Stimulated activated CD8-positive, alpha-beta memory T cell treated with anti-CD3 and anti-CD28 coated beads, Interleukin-15, amount 100 ng/mL, for 24 hours (primary cell): ENCODE data around the gene CFAP97.
"Not testable (repeated sequence)": the region's sequence is repeated elsewhere in the genome, so short reads cannot be mapped to it uniquely, and the experiment has no call there.

Experiments
- DNase-seq: peaks from one replicate; pipeline ENCODE4 v3.0.0-alpha.2; 2020; ENCODE audit warnings: low read depth

CFAP97 gene

DNA sequence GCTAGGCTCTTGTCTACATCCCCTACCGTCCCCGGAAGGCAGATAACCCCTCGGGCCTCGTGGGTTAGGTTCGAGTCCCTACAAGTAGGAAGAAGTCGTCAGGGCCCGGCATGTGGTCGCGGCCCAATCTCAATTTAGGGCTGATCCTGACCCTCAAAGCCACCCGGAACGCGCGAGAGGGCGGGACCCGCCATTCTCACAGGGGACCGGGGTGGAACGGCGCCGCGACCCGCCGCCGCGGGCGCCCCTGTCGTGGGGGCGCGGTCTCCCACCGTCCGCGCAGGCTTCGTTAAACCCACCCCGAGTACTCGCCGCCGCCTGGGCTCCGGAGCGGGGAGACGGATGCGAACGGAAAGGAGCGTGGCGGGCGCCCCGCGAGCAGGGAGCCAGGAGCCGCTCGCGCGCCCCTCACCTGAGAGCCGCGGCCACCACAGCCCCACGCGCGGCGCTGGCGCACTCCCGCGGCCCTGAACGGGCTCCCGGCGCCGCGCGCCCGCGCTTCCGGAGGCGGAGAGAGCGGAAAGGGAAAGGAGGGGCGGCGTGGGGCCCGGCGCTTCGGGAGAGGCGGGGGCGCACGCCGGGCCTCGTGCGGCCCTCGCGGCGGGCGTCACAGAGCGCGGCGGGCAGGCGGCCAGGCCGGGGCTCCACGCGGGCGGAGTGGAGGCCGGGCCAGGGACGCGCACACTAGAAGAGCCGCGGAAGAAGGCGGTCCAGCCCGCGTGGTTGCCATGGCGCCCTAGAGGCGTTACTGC, at the start of gene CFAP97:
Gene CFAP97 (minus strand): TSS at position 515 of the 752 bp plus-strand sequence. CDS start 12,804 bp downstream, outside the sequence.
- peak; percentile 60 for DNase-seq

DNA sequence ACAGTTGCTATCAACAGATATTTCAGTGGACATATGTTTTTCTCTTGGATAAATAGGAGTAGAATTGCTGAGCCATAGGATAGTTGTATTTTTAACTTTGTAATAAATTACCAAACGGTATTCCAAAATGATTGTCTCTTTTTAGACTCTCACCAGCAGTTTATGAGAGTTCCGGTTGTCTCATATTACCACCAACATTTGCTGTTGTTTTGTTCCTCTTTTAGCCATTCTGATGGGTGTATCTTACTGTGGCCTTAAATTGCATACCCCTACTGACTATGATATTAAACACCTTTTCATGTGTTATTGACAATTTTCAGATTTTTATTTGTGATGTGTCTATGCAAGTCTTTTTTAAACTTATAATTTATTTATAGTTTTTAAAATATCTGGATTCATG, 45.3 kb upstream of the CFAP97 start:
- DNase-seq, result no peak

DNA sequence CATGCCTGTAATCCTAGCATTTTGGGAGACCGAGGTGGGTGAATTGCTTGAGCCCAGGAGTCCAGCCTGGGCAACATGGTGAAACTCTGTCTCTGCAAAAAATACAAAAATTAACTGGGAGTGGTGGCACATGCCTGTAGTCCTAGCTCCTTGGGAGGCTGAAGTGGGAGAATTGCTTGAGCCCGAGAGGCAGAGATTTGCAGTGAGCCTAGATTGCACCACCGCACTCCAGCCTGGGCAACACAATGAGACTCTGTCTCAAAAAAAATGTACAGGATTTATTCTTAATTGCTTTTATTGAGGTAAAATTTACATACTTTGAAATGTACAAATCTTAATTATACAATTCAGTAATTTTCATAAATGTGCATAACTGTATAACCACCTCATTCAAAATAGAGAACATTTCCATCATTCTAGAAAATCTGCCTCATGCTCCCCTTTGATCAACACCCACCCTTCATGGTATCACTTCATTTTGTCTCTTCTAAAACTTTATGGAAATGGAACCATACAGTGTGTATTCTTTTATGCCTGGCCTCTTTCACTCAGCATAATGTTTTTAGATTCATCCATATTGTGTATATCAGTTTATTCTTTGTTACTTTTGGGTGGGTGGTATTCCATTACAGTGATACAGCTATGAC, 44.7 kb upstream of the CFAP97 start:
- DNase-seq, result no peak

DNA sequence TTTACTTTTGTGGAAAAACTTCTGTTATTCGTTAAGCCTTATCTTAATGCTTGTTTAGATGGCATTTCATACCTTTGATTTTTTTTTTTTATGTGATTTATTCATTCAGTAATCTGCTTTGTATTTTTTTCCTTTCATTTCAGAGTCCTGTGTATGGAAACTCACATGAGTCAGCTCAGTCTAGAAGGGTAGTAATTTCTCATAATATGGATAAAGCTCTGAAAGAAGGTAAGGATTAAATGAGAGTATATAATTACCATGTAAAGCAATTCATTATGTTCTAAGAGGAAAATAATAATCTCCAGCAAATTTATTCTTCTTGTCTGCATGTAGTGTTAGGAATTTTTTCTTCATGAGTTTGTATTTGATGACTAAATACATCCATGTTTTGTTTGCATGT, 43.4 kb upstream of the CFAP97 start:
- DNase-seq, result no peak

DNA sequence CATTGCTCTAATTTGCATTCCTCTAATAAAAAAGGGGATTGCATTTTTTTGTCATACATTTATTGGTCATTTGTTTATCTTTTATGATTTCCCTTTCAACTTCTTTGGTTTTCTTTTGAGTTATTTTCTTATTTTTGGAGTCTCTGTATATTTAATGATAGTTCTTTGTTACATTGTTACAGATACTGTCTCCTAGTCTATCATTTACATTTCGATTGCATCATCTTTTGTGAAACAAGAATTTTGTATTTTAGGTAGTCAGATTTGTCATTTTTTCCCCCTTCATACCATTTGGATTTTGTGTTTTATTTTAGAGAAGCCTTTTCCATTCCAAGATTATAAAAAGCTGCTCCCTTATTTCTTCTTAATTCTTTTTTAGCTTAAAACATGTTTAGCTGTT, 42.7 kb upstream of the CFAP97 start:
- DNase-seq, result no peak

DNA sequence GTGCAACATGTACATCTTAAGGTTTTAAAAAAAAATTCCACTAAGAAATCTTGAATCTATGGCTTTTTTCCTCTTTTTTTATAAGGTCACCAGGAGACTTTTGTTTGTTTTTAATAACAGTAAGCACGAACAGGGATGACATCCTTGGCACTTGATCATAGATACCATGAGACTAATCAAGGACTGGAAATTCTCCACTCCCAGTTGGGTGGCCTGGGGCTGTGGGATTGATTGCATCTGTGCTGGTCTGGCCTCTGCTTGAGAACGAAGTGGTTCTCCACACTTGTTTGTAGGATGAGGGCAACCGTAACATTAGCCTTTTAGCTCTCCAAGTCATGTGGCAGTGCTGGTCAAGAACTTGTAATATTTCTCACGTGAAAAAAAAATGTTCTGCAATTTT, 41.0 kb upstream of the CFAP97 start:
- DNase-seq, result no peak

DNA sequence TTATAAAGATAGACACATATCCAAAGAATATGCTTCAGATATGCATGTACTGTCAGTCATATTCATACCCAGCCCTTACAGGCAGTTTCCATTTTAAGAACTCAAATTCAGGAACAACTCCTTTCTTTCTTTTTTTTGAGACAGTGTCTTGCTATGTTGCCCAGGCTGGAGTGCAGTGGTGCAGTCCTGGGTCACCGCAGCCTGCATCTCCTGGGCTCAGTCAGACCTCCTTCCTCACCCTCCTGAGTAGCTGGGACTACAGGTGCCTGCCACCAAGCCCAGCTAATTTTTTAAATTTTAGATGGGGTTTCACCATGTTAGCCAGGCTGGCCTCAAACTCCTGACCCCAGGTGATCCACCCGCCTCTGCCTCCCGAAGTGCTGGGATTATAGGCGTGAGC, 40.1 kb upstream of the CFAP97 start:
- no peak for DNase-seq

DNA sequence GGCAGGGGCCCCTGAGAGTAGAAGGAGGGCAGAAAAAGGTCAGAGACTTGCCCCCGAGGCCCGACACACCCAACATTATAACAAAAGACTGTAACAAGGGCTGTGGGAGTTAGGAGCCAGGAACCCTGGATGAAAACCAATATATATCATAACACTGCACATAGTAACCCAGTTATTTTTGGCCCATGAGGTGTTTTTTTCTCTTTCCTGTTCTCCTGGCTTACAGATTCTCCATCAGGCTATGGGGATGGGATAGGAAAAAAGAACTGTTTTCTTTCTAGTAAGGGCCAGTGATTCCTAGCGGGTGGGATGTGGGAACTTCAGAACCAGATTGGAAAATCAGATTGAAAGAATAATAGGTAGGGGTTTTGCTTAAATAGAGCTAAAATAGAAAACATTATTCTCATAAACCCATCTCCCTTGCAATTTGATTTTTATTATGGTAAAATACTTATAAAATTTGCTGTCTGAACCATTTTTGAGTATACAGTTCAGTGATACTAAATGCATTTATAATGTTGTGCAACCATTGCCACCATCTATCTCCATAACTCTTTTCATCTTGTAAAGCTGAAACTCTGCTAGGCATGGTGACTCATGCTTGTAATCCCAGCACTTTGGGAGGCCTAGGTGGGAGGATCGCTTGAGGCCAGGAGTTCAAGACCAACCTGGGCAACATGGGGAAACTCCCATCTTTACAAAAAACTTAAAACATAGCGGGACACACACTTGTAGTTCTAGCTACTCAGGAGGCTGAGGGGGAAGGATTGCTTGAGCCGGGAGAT, 39.1 kb upstream of the CFAP97 start:
- no peak for DNase-seq

DNA sequence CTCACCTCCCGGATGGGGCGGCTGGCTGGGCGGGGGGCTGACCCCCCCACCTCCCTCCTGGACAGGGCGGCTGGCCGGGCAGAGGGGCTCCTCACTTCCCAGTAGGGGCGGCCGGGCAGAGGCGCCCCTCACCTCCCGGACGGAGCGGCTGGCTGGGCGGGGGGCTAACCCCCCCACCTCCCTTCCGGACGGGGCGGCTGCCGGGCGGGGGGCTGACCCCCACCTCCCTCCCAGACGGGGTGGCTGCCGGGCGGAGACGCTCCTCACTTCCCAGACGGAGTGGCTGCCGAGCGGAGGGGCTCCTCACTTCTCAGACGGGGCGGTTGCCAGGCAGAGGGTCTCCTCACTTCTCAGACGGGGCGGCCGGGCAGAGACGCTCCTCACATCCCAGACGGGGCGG, 36.7 kb upstream of the CFAP97 start:
- not testable (repeated sequence) for DNase-seq

DNA sequence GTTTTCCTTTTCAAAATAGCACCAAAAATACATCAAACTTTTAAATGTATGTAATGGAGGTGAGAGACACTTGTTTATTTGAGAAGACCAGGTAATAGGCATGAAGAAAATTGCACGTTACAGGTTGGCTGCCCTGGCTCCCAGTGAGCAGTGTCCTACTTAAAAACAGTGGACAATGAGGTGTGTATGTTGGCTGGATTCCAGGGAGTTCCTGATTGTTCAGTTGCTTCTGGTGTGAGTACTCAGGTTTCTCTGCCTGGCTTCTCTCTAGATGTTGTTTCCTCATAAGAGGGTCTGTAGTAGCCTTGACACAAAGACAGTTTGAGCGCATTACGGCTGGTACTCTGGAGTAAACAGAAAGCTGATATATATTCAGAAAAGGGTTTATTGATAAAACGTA, 35.0 kb upstream of the CFAP97 start:
- DNase-seq, result no peak

DNA sequence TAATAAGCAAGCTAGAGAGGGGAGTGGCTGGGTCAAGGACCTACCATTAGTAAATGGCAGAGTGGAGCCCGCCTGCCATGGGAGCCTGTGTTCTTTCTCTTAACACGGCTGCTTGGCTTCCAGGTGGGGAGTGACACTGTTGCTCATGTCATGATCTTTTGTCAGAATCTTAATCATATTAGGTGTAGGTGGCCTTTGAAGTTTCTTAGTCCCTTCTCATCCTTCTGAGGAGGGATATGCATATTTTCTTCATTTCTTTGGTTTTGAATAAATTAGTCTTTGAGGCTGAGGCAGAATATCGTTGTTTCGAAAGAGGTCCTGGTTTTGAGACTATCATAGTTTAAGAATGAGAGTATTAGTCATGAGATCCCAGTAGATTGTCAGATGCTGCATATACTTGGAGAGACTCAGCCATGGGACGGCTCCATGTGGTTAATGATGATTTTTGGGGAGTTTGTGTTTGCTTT, 34.4 kb upstream of the CFAP97 start:
- DNase-seq, result no peak

DNA sequence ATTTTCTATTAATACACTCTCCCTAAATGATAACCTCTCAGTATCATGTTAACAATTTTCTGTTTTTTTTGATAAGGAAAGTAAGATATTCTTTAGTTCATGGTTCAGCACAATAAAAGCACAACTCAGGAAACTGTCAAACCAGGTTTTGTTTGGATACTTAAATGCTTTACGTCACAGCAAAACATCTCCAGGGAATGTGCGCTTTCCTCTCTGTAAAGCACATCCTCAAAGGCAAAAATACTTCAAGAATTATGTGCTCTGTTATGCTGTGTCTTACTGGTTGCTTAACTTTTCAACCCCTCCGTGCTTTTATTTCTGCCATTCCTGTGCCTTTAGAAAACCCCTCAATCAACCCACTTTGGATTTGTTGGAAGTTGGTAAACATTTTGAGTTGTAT, 33.4 kb upstream of the CFAP97 start:
- DNase-seq, result no peak

DNA sequence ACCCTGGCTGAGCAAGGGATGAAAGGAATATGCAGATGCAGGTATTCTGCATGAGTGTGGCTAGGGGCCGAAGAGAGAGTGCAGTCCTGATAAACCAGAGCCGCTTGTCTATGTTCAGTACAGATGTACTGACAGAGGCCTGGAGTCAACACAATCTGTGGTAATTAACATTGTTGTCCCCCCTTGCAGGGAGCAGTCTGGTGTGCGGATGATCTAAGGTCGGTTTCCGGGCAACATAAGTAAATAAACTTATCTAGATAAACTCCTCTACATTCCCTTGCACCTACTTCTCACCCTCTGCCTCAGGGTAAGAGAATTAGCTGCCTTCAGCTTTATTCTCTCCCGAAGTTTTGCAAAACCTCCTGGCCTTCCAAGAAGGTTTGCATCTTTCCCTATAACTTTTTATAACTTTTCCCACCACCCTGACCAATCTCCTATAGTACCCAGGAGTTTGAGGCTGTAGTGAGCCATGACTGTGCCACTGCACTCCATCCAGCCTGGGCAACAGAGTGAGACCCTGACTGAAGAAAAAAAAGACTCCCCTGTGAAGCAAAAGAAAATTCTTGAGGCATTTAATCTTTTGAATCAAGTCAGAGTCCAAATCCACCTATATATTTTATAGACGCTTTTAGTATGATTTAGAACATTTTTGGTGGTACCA, 32.2 kb upstream of the CFAP97 start:
- DNase-seq, result no peak

DNA sequence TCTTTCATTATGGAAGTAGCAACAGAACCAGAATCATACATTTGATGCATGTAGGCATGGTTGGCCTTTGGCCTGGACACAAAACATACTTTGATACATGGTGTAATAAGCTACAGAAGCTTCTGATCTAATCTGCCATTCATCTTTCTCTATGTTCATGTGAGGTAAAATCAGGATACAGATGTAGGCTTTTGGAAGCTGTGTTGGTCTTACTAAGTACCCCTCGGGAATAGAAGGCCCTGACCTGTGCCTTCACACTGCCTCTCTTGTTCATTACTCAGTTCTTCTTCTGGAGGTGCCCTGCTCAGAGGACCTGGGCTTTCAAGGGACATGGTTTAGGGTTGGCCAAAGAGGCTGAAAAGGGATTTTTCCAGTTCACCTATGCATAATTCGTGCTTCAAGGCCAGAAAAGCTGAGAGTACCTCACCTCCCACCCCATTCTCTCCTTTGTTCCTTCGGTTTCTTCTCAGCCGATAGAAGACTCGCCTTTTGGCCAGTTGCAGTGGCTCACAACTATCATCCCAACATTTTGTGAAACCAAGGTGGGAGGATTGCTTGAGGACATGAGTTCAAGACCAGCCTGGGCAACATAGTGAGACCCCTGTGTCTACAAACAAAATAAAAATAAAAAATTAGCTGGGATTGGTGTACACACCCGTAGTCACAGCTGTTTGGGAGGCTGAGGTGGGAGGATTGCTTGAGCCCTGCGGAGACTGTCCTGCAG, 31.5 kb upstream of the CFAP97 start:
- no peak for DNase-seq

DNA sequence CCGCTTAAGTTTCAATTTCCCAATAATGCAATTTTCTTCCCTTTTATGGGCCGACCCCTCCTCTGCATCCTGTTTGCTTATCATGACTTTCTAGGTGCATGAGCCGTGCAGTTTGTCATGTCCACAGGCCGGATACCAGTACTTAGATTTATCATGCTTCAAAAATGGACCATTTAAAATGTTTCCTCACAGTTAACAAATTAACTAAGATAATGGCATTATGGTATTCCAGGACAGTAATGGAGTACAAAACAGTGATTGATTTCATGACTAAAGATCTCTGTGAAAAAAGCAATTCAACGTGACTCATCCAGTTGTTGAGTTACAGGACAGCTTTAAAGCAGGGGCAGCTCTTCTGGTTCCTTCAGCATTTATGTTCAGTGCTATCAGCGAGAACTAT, 28.6 kb upstream of the CFAP97 start:
- no peak for DNase-seq

DNA sequence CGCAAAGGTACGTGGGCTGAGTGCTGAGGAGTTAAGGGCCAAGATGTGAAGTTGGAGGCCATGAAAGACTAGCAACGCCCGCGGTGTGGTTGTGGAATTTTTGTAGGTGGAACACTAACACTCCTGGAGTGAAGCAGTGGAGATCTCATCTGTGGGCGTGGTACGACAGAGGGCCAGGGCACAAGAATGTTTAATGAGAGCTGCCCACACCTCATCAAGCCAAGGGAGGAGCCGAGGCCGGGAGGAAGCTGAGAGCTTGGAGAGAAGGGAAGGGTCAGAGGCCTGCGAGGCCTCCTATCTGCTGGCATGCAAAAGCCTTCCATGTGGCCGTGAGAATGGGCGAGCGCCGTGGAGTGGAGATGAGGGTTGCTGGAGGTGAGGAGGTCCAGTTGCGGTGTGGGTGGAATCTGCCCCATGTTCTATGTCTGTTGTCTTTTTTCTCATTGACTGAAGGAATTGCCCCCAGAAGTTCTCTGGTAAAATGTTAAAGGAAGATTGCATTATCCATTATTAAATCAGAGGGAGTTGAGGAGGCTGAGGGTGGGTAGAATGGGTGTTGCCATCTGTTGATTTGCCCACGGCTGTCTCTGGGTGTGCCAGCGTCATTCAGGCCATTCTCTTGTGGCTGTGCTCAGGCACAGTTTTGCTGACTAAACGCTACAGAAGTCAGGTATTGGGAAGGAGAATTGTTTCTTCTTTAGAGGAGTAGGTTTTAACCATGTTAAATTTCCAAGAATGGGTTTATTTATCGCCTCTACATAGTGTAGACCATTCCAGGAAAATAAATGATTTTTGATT, 25.4 kb upstream of the CFAP97 start:
- DNase-seq, result no peak

DNA sequence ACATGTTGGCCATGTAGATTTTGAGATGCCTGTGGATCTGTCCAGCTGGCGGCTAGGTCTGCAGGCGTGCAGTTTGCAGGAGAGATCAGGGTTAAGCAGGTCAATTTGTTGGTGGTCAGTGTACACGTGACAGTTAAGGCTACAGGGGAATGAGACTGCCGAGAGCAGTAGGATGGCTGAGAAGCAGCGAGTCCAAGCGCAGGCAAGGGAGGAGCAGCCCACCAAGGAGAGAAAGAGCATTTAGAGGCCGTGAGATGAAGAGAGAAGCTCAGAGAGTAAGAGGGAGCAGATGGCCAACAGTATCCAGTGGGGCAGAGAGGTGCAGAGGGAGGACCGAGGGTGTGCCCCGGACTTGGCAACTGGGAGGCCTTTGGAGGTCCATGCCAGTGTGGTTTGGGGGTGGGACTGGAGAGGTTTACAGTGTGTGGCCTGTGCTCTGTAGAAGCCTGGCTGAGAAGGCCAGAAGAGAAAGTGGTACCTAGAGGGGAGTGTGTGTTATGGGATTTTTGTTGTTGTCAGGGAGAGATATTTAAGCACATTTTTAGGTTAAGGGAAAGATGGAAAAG, 24.0 kb upstream of the CFAP97 start:
- no peak for DNase-seq

DNA sequence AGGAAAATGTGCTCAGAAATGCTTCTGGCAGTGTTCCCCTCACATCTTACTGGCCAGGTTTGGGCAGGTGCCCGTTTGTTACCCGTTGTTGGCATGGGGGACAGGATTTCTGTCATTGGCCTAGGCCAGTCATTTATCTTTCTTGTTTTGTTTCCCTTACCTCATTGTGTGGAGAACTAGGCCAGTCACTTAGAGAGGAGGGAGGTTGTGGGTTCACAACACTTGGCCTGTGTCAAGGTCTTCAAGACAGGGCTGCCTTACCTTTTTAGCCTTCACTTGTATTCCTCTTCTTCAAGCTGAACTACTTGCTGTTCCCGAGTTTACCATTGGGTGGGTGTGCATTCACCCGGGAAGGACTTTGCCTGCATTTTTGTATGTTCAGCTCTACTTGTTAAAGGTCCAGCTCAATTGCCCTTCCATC, 23.3 kb upstream of the CFAP97 start:
- DNase-seq, result no peak

DNA sequence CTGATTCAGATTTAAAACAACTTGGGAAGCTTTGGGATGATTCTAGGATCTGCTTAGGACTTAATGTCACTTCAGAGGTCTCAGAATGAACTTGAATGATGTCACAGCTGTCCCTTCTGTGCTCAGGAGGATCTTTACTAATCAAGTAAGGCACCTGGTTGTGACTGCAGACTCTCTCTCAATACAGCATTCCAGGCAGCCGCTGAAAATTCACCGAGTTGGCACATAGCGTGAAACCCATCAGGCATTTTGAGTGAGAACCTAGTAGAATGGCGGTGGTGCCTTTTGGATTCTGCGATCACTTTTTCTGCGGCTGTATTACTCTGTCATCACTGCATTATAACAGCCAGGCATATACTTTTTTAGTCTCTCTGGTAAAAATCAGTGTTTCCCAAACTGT, 22.1 kb upstream of the CFAP97 start:
- no peak for DNase-seq

DNA sequence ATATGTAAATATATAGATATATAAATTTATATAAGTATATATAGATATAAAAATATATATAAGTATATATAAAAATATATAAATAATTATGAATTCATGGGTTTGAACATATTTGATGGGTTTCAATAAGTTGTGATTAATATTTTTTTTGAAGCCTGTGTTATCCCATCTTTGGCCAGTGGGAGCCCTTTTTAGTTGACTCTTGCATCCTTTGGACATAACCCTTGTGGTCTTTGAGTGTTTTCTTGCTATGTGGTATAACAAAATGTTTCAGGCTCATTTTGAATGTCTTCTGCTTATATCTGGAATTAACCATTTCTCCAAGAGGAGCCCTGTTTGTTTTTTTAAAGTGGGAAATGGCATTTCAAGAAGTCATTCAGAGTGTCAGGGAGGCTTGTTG, 20.8 kb upstream of the CFAP97 start:
- DNase-seq, result no peak

DNA sequence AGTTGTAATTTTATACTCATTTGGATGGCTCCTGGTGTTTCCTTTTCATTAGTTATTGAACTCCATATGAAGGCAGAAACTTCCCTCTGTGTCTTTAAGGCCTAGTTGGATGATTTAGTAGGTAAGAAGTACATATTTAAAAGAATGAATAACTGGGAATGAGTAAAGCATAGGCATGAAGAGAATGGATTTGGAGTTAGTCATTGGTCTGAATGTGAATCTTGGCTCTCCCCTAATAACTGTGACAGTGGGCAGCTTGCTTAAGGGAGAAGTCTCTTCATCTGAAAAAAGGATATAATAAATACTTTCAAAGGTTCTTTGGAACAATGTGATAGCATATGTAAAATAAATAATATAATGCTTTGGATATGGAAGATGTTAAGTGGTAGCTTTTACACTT, 18.8 kb upstream of the CFAP97 start:
- no peak for DNase-seq
